Right lobe of liver (tissue), 4 donors: Measurements from ENCODE around the gene PNCK.

Experiments used
- CTCF ChIP-seq, 4 donors: fragments of 200-600 bp in 3 of 4; fragments of 450-650 bp in 1 of 4; IDR thresholded peaks; one replicate each; pipeline versions ENCODE4 v1.5.1 to v1.8.0; 2016 to 2022; ENCODE audit warnings: antibody characterized with exemption in 4 of 4, mild to moderate bottlenecking in 2 of 4
- POLR2A ChIP-seq: fragments of 450-650 bp; IDR thresholded peaks from one replicate; pipeline ENCODE4 v1.6.1; 2017; ENCODE audit warnings: antibody characterized with exemption, mild to moderate bottlenecking
- donor health status: DM: no; HTN: no; CAD: no.
- donor health status: DM: no; HTN: no; CAD: no.
- donor health status: DM: no; HTN: yes; CAD: no.

GRCh38 chrX:153626025-153626633 lies 47.5 kb downstream of the PNCK start:
- TF ChIP-seq CTCF (IDR thresholded peaks at IDR 0.05) = no peak
- no peak for TF ChIP-seq POLR2A
